GM21737 (cell line): ENCODE measurements around the gene CYP2D6.
"Not testable (repeated sequence)": the region's sequence is repeated elsewhere in the genome, so short reads cannot be mapped to it uniquely, and the experiment has no call there.

ENCODE experiments used
- ATAC-seq: cut with Tn5 transposase; IDR thresholded peaks from one replicate; pipeline ENCODE4 v1.9.1; 2021; ENCODE audit warnings: mild to moderate bottlenecking, moderate library complexity; ENCODE audit not compliant: unreplicated experiment

The CYP2D6 gene

DNA sequence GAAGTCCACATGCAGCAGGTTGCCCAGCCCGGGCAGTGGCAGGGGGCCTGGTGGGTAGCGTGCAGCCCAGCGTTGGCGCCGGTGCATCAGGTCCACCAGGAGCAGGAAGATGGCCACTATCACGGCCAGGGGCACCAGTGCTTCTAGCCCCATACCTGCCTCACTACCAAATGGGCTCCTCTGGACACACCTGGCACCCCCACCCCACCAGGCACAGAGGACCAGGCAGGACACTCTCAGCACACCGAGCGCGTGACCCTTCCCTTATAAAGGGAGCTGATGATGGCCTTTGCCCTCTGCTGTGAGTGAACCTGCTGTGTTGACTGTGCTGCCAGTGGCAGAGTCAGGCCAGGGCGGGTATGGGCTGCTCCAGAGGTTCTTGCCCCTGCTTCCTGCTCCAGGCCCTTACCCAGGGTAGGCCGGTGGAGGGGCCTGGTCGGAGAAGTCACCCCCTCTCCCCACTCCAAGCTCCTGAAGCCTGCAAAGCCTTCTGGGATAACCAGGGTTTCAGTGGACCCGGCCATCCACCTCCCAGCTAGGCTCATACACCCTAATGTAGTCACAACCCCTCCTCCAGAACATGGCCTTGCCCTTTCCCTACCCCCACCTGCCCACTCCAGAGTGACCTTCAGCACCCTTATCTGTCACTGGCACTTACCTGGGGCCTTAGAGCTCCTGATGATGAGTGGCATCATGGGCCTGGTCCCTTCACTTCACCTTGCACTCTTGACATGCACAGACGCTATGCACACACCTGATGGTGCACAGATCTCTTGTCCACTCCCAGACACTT, at the start of gene CYP2D6:
TSS of gene CYP2D6 (minus strand) at position 172 of the 793 bp plus-strand sequence. CDS start at position 153, 19 bp downstream.
- not testable (repeated sequence) for ATAC-seq

DNA sequence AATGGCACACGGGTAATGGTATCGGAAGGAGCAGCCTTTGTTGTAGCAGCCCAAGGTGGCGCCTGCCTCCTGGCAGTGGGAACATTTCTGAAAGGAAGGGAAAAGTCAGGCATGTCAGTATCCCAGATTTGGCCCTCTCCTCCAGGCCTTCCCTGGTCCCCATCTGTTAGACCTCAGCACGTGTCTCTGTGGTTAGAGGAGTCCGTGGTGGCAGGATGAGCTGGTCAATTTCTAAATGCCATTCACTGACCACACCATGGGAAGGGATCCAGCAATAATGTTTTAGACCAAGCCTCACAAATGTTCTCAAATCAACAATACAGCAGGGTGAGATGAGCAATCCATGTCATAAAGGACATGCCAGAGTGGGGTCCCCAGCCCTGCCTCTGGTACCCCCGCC, 49.0 kb upstream of the CYP2D6 start:
- no peak for ATAC-seq

DNA sequence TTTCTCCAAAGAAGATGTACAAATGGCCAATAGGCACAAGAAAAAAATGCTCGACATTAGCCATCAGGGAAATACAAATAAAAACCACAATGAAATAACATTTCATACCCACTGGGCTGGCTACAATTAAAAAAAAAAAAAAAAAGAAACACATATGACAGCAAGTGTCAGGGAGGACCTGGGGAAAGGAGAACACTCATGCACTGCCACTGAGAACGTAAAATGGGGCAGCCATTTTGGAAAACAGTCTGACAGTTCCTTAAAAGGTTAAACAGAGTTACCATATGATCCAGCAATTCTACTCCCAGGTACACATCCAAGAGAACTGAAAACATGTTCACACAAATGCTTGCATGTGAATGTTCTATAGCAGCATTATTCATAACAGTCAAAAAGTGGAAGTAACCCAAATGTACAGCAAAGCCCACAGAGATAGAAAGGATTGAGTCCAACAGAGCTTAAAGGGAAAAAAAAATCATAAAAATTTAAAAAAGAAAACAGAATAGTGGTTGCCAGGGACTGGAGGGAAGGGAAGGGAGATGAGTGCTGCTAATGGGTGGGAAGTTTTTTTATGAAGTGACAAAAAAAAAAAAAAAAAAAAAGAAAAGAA, 48.4 kb upstream of the CYP2D6 start:
- ATAC-seq = no peak

DNA sequence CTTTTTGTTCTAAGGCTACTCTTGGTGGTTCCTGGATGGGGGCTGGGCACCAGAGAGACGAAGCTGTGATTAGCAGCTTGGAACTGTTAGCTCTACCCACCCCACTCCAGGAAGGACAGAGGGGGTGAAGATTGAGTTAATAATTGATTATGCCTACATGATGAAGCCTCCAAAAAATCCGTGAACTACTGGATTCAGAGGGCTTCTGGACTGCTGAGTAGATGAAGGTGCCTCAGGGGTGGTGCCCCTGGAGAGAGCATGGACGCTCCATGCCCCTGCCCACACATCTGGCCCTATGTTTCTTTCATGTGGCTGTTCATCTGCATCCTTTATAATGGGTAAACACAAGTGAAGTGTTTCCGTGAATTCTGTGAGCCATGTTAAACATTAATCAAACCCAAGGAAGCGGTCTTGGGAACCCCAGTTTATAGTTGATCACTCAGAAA, 47.3 kb upstream of the CYP2D6 start:
- no peak for ATAC-seq

DNA sequence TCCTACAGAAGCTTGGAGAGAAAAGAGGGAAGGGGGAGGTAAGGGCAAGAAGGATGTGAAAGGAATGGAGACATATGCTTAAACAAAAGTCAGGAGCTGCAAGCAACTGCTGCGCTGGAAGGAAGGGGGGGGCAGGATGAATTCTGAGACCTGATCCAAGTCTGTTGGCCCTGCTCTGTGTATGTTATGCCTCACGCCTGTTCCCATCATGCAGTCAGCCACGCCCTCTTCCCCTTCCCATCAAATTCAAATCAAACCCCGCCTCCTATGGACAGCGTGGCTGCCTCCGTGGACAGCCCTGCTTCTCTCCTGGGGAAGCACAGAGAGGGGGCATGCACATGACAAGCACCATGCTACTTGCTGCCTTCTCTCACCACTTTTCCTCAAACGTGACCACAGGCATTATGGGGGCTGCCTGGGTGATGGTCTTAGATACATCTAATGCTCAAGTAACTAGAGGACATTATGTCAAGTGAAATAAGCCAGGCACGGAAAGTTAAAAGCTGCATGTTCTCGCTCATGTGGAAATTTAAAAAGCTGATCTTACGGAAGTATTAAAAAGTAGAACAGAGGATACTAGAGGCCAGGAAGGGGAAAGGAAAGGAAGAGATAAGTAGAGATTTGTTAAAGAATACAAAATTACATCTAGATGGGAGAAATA, 45.8 kb upstream of the CYP2D6 start:
- ATAC-seq = no peak

DNA sequence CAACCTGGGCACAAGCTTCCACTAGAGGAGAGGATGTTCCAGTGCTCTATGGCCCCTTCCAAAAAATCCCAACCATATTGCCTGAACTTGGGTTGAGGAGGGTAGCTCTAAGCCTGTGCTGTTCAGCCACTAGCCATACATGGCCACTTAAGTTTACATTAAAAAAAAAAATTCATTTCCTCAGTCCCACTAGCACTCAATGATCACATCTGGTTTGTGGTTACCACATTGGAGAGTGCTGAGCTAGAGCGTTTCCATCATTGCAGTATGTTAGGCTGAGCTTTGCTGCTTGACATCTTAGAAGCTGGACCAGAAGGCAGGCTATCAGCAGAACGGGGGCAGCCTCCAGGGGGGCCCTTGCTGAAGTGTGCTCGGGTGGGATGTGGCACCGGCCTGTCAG, 43.5 kb upstream of the CYP2D6 start:
- ATAC-seq = no peak

DNA sequence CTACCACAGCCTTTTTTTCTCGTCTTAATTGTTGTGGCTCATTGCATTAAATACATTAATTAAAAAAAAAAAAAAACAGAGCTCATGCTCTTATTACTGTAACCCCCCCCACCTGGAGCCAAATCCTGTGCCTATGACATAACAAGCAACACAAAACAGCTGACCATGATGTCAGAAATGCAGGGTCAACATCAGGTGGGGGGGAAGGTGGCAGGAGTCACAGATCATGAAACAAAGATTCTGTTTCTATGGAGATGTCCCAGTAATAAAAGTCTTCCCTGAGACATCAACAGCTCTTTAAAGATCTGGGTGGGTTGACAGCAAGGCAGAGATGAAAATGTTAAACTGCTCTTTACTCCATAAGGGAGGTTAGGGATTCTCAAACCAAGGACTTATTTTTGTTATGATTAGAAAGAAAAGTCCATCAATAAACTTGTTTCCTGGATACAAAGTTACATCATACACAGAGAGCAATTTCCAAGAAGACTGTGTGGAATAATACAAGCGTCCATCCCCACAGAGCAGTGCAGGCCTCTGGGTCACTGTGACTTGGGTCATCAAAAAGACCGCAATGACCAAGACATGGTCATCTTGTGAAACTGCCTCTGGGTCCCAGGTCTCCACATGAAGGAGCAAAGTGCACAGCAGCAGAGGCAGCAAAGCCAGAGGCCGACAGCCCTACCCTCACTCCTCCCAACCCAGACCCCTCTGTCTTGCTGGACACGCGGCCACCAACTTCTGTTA, 42.7 kb upstream of the CYP2D6 start:
- ATAC-seq = no peak

DNA sequence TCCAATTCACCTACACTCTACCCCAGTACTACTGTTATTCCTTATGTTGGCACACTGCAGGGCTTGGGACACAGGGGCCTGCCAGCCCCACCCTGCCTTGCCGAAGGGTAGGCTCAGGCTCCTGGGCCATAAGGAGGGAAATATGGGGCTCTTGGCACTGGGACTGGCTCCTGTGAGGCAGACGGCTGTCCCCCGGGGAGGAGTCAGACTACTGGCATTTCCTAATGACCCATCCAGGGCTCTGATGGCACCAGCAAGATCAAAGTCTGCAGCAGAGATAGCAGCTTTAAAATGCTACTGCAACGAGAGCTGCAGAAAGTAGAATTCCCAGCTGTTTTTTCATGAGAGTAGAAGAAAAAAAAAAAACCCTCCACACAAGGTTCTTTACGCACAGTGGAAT, 42.2 kb upstream of the CYP2D6 start:
- no peak for ATAC-seq

DNA sequence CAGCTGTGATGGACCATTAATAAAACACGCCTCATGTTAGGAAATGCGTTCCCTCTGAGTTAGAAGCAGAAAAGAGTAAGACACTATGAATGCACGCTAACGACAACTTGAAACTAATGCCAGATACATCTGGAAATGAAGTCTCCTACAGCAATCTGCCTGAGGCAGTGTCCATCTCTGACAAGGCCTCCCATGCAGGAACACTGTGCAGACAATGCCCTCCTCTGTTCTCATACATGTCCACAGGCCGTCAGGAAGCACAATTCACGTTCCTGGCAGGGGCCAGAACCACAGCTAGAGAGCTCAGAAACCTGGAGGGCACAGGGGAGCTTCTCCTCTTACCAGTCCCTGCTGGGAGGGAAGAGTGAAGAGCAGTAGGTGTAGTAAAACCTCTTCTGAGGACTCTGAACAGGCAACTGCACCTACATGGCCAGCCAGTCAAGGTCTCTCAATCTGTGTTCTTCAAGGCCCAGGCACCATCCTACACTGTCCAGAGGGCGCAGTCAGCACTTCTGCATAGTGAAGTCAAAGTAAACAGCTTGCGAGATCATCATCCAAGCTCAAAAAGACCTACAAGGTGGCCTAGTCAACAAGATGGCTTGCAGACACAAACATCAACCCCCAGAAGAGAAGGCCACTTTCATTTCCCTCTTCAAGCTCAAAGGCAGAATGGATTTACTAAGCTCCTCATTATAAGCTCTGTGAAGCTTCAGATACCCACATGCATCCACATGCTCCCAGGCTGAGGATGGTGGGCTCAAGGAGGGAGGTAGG, 41.5 kb upstream of the CYP2D6 start:
- no peak for ATAC-seq

DNA sequence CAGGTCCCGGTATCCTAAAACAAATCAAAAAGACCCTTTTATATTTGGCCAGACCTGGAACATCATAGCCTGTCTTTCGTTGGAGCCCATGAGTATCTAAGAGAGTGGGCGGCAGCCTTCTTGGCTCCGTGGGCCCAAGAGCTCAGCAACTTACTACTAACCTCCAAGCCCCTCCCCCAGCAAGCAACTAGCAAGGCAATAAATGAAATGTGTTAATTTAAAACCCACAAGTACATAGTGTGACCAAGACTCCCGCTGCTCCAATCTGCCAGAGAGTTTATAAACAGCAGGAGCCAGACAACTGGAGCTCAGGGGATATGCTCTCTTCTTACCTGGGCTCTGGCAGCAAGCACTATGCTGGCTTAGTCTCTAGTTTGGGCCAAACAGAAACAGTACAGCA, 40.8 kb upstream of the CYP2D6 start:
- no peak for ATAC-seq

DNA sequence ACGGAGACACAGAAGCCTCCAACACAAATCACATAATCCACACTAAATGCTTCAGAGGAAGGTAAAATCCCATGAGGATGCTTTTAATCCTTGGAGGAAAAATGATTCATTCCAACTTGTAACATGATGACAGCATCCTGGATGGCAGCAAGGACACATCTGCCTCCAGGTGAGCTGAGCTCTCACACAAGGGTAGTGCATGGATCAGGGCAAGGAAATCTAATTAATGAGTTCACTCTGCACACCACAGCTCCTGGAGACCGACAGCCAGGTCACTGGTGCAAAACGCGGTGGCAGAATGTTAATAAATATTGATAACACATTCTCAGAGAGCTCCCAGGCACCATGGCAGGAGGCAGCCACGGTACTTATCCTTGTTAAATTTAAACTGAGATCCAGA, 40.3 kb upstream of the CYP2D6 start:
- no peak for ATAC-seq

DNA sequence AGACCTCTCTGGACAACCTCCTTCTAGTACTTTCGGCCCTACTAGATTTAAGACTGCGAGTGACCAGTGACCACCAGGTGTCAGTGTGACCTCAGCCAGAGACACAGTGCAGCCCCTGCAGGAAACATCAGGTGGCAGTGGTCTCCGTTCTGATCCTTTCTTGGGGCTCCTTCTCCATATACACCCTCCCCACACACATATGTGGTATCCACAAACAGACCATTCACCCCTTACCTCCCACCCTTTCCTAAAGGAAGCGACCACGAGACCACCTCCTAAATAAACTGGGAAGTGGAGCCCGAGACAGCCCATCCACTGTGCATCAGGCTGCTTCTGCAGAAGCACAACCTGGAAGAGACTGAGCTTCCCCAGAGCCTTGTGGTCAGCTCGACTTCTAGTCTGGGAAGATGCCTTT, 38.5 kb upstream of the CYP2D6 start:
- no peak for ATAC-seq

DNA sequence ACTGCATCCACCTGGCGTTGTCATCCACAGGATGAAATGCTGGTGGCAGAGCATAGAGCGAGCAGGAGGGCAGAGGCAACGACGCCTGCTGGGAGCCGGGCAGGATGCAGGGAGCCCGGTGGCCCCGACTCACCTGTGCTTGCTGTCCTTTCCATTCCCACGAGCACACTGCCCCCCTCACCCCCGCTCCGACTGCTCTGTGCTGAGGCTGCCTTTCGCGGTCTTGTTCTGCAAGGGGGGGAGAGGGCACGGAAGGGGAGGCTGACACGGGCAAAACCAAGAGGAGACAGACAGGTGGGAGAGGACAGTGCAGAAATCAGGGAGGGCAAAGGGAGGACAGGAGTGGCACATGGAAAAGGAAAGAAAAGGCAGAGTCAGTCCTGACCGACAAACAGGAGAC, 37.9 kb upstream of the CYP2D6 start:
- ATAC-seq = no peak

DNA sequence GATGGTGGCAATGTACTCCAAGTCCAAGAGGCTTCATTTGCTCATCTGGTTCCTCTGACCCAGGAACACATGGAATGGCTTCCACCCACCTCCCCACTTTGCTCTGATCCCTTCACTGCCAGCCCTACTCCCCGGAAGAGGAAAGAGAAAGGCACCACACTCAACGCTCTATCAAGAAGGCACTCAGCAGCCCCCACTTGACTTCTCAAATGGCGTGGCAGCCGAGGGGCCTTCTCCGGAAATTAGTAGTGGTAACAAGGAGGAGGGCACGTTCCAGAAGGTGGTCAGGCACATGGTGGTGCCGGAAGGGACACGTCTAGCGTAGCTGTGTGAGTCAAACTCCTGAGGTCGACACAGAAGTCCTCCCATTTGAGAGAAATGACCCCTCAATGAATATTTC, 36.5 kb upstream of the CYP2D6 start:
- no peak for ATAC-seq

DNA sequence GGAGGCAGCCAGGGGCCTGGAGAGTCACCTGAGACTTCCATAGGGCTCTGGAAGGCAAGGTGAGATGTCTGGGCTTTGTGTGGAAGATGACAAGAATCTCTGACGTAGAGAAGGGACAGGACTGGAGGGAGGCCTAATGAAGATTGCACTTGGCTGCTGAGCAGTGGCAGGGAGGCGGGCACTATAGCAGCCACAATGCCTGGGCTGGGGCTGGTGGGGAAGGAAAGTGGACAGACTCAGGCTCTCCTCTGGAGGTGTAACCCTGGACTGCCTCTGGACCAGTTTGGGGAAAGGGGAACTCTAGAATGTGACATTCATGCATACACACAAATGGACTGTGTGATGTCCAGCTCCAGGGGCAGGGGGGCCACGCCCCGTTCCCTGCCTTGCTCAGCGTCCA, 34.3 kb upstream of the CYP2D6 start:
- no peak for ATAC-seq

DNA sequence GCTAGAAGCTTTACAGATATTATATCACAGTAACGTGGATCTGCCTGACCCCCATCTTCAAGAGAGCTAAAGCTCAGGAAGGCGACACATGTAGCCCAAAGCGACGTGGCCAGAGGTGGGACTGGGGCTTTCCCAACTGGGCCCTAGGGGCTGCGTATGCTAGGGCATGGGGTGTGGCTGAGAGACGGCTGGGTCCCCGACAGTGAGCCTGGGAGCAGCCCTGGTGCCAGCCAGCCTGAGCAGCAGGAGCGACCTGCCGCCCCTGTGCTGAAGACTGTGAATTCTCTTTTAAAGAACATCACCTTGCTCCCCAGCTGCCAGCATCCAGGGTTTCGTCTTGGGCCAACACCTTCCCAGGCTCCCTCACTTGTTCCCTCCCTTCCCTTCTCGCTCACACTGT, 32.9 kb upstream of the CYP2D6 start:
- ATAC-seq = no peak

DNA sequence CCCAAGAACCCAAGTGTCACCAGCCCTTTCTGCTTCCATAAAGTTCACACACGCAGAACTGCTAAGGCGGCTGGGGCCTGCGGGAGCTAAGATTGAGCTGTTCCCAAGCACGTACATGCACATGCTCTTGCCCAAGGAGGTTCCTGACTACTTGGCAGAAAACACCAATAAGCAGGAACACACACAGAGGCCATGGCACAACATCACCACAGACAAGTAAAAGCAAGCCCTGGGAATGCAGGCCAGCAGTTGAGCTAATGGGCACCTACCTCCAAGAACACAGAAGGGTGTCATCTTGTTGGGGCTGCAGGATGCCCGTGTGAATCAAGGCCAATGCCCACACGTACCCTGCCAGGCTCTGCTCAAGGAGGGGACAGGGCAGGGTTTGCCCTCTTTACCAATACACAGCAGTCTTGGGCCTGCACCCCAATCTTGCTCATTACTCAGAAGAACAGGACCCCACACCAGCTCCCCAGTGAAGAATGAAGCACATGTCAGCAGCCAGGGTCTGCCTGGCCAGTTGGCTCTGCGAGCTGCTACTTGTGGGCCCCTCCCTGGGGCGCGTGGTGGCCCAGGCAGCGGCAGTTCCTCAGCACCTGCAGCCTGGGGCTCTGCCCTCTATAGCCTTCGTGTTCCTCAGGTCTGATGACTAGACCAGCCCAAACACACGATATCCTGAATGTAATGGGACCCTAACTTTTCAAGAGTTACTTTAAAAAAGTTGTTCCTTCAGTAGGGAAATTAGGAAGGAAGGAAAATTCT, 32.3 kb upstream of the CYP2D6 start:
- no peak for ATAC-seq

DNA sequence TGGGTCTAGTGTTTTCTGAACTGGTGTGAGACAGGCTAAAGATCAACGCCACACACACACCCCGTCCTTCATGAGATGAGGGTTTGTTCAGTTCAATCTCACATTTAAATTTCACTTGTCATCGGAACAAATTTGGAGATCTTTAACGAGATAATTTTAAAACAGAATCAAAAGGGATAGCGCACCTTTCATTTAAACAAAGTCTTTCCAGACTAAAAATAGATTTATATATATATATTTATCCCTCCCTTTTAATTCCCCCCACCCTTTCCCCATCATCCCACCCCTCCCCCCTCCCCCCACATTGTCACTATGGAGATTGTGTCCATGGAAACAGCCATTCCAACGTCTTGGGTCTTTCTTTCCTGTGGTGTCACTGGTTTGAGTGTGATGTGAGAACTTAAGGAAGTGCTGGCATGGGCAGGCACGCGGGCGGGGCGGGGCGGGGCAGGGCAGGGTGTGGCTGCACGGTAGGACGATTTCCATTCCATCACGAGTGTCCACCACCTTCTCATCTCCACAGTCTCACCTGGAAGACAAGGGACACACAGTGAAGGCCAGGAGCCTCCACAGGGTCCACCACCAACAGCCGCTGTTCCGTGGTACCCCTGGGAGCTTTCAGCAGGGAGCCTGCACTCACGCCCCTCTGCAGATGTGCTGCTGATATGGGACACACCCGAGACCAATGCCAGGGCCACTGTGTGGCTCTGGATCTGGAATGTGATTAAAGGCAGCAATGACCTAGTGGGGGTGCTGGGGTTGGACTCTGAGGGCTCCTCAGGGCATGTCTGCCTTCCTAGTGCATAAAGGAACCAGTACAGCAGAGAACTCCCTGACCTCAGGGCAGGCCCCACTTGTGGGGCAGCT, 30.5 kb upstream of the CYP2D6 start:
- ATAC-seq = no peak

DNA sequence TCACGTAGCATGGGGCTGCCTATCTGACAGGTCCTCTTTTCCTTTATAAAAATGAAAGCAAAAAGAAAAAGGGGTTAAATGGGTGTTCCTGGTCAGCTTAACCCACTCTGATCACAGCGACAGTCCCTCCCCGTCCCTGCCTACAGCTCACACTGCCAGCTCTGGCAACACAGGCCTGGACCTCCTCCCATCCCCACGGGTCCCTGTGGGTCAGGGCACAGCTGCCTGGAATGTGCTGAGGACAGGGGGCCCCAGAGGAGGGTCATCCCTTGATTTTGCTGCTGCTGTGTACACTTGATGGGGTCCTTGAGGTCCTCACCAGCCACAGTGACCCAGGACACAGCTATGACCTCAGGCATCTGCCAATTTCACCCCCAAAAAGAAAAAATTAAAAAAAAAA, 29.6 kb upstream of the CYP2D6 start:
- ATAC-seq = no peak
